Measurements from ENCODE around the gene COMTD1. TPM values are rescaled to one million over a fixed set of nuclear protein-coding genes. Genes with fewer than 3 reads are reported as not detected.
"Not testable (repeated sequence)": the region's sequence is repeated elsewhere in the genome, so short reads cannot be mapped to it uniquely, and the experiment has no call there.

The COMTD1 gene
- total RNA-seq, 6 experiments from 2014 or later, result 14.3 to 88.7 (median 22.1) TPM

- DNase-seq, result peak in 2 of 3 donors; percentile 42 to 68
- WGBS (ENCODE audit: insufficient coverage, low coverage, low lambda C conversion rate, missing lambda C conversion rate), result no CpG with 5 or more reads among the region's 1 CpG
- H3K27ac ChIP-seq, result no peak overlapping the region
Observed at GRCh38 chr10:75202321-75203045, 33.3 kb downstream of the COMTD1 start.

GRCh38 chr10:75201793-75202307 is 33.9 kb downstream of the COMTD1 start:
- WGBS (ENCODE audit: insufficient coverage, low coverage, low lambda C conversion rate, missing lambda C conversion rate), result 64% methylated on average over 8 of the region's 9 CpGs
- H3K4me3 ChIP-seq, result no peak overlapping the region
- H3K9me3 ChIP-seq, result no peaks in the 10 kb centered on the region
- ATAC-seq (peak in 2 of 4 donors; percentile 13 to 86), DNase-seq (peak in 1 of 3 donors; percentile 20)
- TF ChIP-seq CTCF (IDR thresholded peaks at IDR 0.05) (no peak), POLR2A (IDR thresholded peaks at IDR 0.05) (no peak)
- H3K27ac ChIP-seq, result no peak overlapping the region
- H3K27me3 ChIP-seq, result no peaks in the 10 kb centered on the region
- H3K4me1 ChIP-seq, result no peaks in the 10 kb centered on the region
- no peaks in the 10 kb centered on the region for H3K36me3 ChIP-seq
- intact Hi-C loops (cut with DNase I), result no loop called here

More at GRCh38 chr10:75202321-75203045, 33.3 kb downstream of the COMTD1 start:
- Histone ChIP-seq H3K9me3 (no peaks in the 10 kb centered on the region), H3K4me3 (no peak overlapping the region), H3K4me1 (no peaks in the 10 kb centered on the region), H3K27me3 (no peaks in the 10 kb centered on the region), H3K36me3 (no peaks in the 10 kb centered on the region)
- peak in 3 of 4 donors; percentile 58 to 92 (median 66) for ATAC-seq
- intact Hi-C loops (cut with DNase I), result no loop called here
- TF ChIP-seq POLR2A (IDR thresholded peaks at IDR 0.05), result no peak
- no peak for TF ChIP-seq CTCF (IDR thresholded peaks at IDR 0.05)

- H3K9me3 ChIP-seq; H3K4me3 ChIP-seq; ATAC-seq; H3K27ac ChIP-seq; H3K36me3 ChIP-seq; H3K4me1 ChIP-seq; intact Hi-C loops (cut with DNase I); H3K27me3 ChIP-seq: not testable (repeated sequence)
- peak in 1 of 3 donors; percentile 3 for DNase-seq
- 47% methylated on average over 3 of the region's 6 CpGs for WGBS (ENCODE audit: insufficient coverage, low coverage, low lambda C conversion rate, missing lambda C conversion rate)
Observed at GRCh38 chr10:75199949-75200348, 35.8 kb downstream of the COMTD1 start.

GRCh38 chr10:75197906-75198305 is 37.9 kb downstream of the COMTD1 start:
- ATAC-seq (no peak), DNase-seq (no peak)
- WGBS (ENCODE audit: insufficient coverage, low coverage, low lambda C conversion rate, missing lambda C conversion rate), result 88% methylated on average over 2 of the region's 2 CpGs
- Histone ChIP-seq H3K27ac (no peak overlapping the region), H3K9me3 (no peaks in the 10 kb centered on the region), H3K4me3 (no peak overlapping the region), H3K27me3 (no peaks in the 10 kb centered on the region), H3K36me3 (no peaks in the 10 kb centered on the region), H3K4me1 (no peaks in the 10 kb centered on the region)
- intact Hi-C loops (cut with DNase I), result no loop called here
- TF ChIP-seq POLR2A (IDR thresholded peaks at IDR 0.05) (no peak), CTCF (IDR thresholded peaks at IDR 0.05) (no peak)

- TF ChIP-seq CTCF (IDR thresholded peaks at IDR 0.05), result no peak
- 80% methylated on average over 1 of the region's 3 CpGs for WGBS (ENCODE audit: insufficient coverage, low coverage, low lambda C conversion rate, missing lambda C conversion rate)
- H3K9me3 ChIP-seq, result no peaks in the 10 kb centered on the region
Observed at GRCh38 chr10:75197066-75197465, 38.7 kb downstream of the COMTD1 start.

More at GRCh38 chr10:75197066-75197465, 38.7 kb downstream of the COMTD1 start:
- intact Hi-C loops (cut with DNase I), result no loop called here
- ATAC-seq (no peak), DNase-seq (no peak)
- Histone ChIP-seq H3K36me3 (no peaks in the 10 kb centered on the region), H3K4me3 (no peak overlapping the region), H3K4me1 (peaks cover 0 to 6% (median 0%) of the 10 kb centered on the region in 4 donors), H3K27ac (no peak overlapping the region), H3K27me3 (no peaks in the 10 kb centered on the region)

Data from right lobe of liver (tissue), 6 donors.